ENCODE measurements around the gene MMP25.

Gene MMP25

DNA sequence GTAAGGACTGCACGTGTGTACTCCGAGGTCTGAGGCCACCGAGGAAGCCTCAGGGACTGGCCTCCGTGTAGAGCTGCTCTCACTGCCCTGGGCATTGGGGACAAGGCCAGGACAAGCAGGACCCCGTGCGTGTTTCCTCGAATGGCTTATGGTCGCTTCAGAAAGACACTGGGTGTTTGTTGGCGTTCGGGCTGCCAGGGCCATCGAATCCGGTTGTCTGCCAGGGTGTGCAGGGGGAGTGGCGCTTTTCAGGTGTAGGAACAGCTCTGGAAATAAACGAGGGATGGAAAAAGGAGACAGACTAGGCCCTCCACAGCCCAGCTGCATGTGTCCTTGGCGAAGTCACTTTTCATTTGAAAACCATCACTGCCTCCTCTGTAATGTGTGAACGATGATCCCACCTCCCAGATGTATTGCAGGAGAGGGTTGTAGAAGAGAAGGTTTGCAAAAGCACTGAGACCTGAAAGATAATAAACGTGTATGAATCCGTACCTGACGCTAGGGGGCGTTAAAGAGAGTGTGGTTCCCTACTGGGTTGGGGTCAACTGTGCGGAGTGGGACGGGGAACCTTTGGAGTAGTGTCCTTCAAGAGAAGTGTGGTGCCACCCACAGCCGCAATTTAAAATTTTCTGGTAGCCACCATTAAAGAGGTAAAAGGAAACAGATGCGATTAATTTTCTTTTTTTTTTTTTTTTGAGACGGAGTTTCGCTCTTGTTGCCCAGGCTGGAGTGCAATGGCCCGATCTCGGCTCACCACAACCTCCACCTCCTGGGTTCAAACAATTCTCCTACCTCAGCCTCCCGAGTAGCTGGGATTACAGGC, 54.9 kb downstream of the MMP25 start:
- TF ChIP-seq, protein P1, sequence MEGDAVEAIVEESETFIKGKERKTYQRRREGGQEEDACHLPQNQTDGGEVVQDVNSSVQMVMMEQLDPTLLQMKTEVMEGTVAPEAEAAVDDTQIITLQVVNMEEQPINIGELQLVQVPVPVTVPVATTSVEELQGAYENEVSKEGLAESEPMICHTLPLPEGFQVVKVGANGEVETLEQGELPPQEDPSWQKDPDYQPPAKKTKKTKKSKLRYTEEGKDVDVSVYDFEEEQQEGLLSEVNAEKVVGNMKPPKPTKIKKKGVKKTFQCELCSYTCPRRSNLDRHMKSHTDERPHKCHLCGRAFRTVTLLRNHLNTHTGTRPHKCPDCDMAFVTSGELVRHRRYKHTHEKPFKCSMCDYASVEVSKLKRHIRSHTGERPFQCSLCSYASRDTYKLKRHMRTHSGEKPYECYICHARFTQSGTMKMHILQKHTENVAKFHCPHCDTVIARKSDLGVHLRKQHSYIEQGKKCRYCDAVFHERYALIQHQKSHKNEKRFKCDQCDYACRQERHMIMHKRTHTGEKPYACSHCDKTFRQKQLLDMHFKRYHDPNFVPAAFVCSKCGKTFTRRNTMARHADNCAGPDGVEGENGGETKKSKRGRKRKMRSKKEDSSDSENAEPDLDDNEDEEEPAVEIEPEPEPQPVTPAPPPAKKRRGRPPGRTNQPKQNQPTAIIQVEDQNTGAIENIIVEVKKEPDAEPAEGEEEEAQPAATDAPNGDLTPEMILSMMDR (IDR thresholded peaks at IDR 0.05; ENCODE audit: insufficient read depth, low read length, poor library complexity, severe bottlenecking): peak; percentile 69
- Histone ChIP-seq H3K4me3 (replicated peaks; ENCODE audit: low read depth, low read length) (no peak overlapping the region; the same call in 1 of the 2 replicates), H3K27me3 (replicated peaks; ENCODE audit: control insufficient read depth, insufficient read depth, low read length) (no peaks in the 10 kb centered on the region), H3K36me3 (ENCODE audit: control insufficient read depth, insufficient read depth, low read length) (no peaks in the 10 kb centered on the region)
- no peak for DNase-seq (ENCODE audit: extremely low read depth, insufficient read length)

DNA sequence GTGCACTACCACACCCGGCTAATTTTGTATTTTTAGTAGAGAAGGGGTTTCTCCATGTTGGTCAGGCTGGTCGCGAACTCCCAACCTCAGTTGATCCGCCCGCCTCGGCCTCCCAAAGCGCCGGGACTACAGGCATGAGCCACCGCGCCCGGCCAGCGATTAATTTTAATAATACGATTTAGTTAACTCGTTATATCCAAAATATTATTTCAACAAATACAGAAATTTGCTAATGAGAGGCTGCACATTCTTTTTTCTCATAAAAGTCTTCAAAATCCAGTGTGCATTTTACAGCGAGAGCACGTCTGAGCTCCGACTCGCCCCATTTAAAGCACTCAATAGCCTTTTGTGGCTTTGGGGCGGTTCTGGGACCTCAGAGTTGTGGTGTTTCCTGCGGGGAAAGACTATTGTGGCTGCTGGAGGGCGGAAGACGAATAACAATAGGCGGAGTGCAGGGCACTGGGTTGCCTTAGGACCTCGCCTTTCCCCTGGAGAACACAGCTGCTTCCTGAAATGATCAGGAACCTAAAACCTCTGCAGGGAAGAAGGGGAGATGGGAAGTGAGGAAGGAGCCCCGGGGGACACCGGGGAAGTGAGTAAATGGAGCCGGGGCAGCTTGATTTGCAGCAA, 55.6 kb downstream of the MMP25 start:
- Histone ChIP-seq H3K4me3 (replicated peaks; ENCODE audit: low read depth, low read length) (no peak overlapping the region), H3K27me3 (replicated peaks; ENCODE audit: control insufficient read depth, insufficient read depth, low read length) (no peaks in the 10 kb centered on the region), H3K36me3 (ENCODE audit: control insufficient read depth, insufficient read depth, low read length) (no peaks in the 10 kb centered on the region)
- no peak for DNase-seq (ENCODE audit: extremely low read depth, insufficient read length)
- TF ChIP-seq, protein P1 (IDR thresholded peaks at IDR 0.05; ENCODE audit: insufficient read depth, low read length, poor library complexity, severe bottlenecking): no peak

DNA sequence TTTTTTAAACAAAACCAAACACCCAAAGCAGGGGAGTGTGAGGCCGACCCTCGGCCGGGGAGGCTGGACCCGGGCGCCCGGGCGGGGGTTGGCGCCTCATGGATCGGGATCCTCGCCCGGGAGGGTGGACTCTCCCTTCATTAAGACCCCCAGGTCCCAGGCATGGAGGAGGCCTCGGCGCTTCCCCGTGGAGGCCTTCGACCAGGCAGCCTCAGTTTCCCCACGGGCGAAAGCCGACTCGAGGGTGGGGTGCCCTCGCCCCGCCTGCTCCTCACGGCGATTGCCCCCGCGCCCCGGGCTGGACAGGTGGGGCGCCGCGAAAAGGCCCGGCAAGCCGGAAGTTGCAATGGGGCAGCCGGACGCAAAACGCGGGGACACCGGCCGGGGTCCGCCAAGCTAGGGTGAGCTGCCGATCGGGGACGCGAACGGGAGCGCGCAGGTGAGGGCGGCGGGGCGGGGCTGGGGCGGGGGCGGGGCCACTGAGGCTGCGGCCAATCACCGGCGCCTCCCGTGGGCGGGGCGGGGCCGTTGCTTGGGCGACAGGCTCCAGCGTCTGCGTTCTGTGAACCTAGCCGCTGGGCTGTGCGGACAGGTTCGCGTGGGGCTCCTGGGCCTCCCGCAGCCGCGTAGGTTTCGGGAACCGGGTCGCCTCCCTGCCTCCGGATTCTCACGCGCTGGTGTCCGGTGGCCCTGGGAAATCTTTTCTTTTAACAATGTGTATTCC, 60.0 kb downstream of the MMP25 start:
- peak; percentile 93 for DNase-seq (ENCODE audit: extremely low read depth, insufficient read length)
- H3K36me3 ChIP-seq (ENCODE audit: control insufficient read depth, insufficient read depth, low read length): no peaks in the 10 kb centered on the region
- H3K27me3 ChIP-seq (replicated peaks; ENCODE audit: control insufficient read depth, insufficient read depth, low read length): no peaks in the 10 kb centered on the region
- H3K4me3 ChIP-seq (replicated peaks; ENCODE audit: low read depth, low read length): peak overlapping the region; percentile 68
- TF ChIP-seq, protein P1 (IDR thresholded peaks at IDR 0.05; ENCODE audit: insufficient read depth, low read length, poor library complexity, severe bottlenecking): no peak

All from GM06990 (cell line).